Large intestine (tissue), 3 donors: ENCODE data around the gene MRPS7. TPM values are rescaled to one million over a fixed set of nuclear protein-coding genes. Genes with fewer than 3 reads are reported as not detected.
"Not testable (repeated sequence)": the region's sequence is repeated elsewhere in the genome, so short reads cannot be mapped to it uniquely, and the experiment has no call there.

ENCODE experiments used
- DNase-seq, 2 donors: peaks; one replicate each; pipeline versions ENCODE4 v3.0.0 to v3.0.0-alpha.2; 2013
- H3K27ac ChIP-seq: one replicate; pipeline ENCODE4 v1.5.1; 2013; ENCODE audit warnings: low read length
- H3K27me3 ChIP-seq: 2 replicates; pipeline ENCODE4 v1.6.1; 2013; ENCODE audit warnings: low read length; ENCODE audit not compliant: control insufficient read depth, insufficient read depth
- H3K36me3 ChIP-seq: 2 replicates; pipeline ENCODE4 v1.6.1; 2013; ENCODE audit warnings: low read length; ENCODE audit not compliant: control insufficient read depth, insufficient read depth
- H3K4me1 ChIP-seq: one replicate; pipeline ENCODE4 v1.6.1; 2013; ENCODE audit warnings: low read length; ENCODE audit not compliant: control insufficient read depth, insufficient read depth
- H3K4me3 ChIP-seq: one replicate; pipeline ENCODE4 v1.5.1; 2013; ENCODE audit warnings: low read length
- H3K9me3 ChIP-seq: one replicate; pipeline ENCODE4 v1.6.1; 2013; ENCODE audit warnings: mild to moderate bottlenecking, low read depth, low read length, moderate library complexity; ENCODE audit not compliant: control insufficient read depth
- WGBS: methylation state at CpG from one replicate; pipeline ENCODE4 v1.1.5; 2013; ENCODE audit warnings: low lambda C conversion rate; ENCODE audit not compliant: insufficient coverage; 5-methylcytosine and 5-hydroxymethylcytosine counted together
- polyA plus RNA-seq: library from polyadenylated mRNA; unstranded; fragments of 120-200 nt; gene quantifications from one replicate; pipeline ENCODE4 v1.2.1, GENCODE V29; 2013

MRPS7 gene
- polyA plus RNA-seq, 1 donor, result 59.3 TPM

DNA sequence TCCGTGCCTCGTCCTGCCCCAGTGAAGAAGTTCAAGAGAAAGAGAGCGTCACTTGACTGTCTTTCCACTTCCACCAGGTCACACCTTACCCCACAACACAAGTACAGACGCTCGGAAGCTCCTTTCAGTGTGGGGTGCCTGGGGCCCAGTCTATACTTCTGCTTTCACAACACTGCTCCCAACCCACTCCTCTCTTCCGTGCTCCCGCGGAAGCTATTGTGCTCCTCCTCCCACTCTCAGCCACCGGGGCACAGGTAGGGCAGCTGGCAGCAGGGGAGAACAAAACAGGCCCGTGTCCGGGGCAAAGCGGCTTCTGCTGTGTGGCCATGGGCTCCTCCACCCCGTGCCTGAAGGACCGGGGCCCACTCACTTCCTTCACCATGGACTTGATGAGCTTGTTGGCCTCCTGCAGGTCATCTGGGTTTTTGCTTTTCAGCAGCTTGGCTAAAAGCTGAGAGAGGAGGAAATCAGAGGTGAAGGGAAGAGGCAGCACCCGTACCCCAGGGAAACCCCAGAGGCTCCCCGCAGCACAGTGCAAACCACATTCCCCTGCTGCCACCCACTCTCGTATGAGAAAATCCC lies 19.1 kb upstream of the MRPS7 start:
- DNase-seq, result no peak
- Histone ChIP-seq H3K27ac (no peak overlapping the region), H3K9me3 (no peaks in the 10 kb centered on the region), H3K36me3 (peaks cover 92% of the 10 kb centered on the region), H3K4me1 (peaks cover 41% of the 10 kb centered on the region), H3K27me3 (no peaks in the 10 kb centered on the region), H3K4me3 (no peak overlapping the region)
- WGBS, result no CpG with 5 or more reads among the region's 17 CpGs

DNA sequence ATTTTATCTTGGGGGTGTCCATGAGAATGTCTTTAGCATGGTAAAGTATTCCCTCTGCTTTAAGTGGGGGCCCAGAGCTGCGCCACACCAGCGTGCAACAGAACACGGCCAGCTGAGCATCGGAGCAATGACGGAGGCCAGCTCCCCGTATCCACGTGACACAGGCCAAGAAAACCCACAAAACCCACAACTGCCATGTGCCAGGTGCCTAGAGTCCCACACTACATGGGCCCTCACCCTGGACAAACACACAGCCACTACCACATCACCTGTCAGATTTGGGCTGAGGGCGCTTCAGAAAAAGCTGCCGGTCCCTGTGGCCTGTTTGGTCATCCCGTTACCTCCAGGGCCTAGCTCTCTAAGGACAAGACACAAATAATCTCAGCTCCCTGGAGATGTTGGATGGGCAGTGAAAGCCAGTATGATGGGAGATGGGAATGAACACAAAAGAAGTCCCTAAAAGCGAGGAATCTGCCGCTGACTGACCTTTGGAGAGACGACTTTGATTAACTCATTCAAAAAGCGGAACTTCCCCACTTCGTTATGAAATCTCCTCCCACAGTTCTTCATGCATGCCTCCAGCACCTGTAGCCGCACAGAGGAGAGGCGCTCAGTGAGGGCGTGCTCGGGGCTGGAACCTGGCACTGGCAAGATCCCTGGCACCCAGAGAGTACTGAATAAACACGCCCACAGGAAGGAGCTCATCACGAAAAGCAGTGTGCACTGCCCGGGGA lies 17.4 kb upstream of the MRPS7 start:
- Histone ChIP-seq H3K4me1 (peaks cover 26% of the 10 kb centered on the region), H3K4me3 (no peak overlapping the region), H3K27me3 (no peaks in the 10 kb centered on the region), H3K27ac (no peak overlapping the region), H3K36me3 (peaks cover 78% of the 10 kb centered on the region), H3K9me3 (no peaks in the 10 kb centered on the region)
- no peak for DNase-seq
- WGBS, result 100% methylated on average over 4 of the region's 22 CpGs

DNA sequence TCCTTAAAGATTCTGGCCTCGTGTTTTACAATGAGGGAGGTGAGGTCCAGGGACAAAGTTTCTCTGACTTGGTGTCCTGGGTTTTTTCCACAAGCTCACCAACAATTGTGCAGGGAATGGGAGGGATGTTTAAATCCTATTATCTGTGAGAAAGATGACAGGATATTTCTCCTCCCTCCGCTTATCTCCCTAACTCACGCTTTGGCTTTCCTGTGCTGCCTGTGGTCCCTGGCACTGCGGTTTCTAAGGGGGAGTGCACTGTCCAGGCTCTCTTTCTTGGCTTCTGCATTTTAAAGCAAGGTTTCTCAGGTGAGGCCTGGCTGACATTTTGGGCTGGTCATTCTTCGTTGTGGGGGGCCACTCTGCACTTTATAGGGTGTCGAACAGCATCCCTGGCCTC lies 16.7 kb upstream of the MRPS7 start:
- H3K27ac ChIP-seq, result no peak overlapping the region
- no peak overlapping the region for H3K4me3 ChIP-seq
- peaks cover 19% of the 10 kb centered on the region for H3K4me1 ChIP-seq
- H3K27me3 ChIP-seq, result no peaks in the 10 kb centered on the region
- H3K9me3 ChIP-seq, result no peaks in the 10 kb centered on the region
- no peak for DNase-seq
- peaks cover 71% of the 10 kb centered on the region for H3K36me3 ChIP-seq
- no CpG with 5 or more reads among the region's 6 CpGs for WGBS

DNA sequence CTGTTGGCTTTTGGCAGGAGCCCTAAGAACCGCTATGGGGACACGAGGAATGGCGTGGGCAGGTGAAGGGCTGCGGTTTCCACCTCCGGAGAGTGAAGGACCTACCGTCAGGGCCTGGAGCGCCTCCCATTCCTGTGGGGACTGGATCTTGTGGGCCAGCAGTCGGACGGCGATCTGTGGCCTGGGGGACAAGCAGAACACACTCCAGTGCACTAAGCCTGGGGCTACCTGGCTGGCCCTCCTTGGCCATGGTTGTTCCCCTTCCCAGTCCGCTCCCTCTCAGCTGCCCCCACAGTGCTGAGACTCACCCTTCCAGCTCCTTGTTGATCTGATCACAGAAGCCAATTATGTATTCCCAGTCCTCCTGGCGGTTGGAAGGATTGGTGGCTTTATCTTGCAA lies 15.3 kb upstream of the MRPS7 start:
- H3K36me3 ChIP-seq, result peaks cover 59% of the 10 kb centered on the region
- no CpG with 5 or more reads among the region's 12 CpGs for WGBS
- no peak overlapping the region for H3K27ac ChIP-seq
- H3K4me3 ChIP-seq, result no peak overlapping the region
- no peak for DNase-seq
- no peaks in the 10 kb centered on the region for H3K9me3 ChIP-seq
- peaks cover 5% of the 10 kb centered on the region for H3K4me1 ChIP-seq
- no peaks in the 10 kb centered on the region for H3K27me3 ChIP-seq

- no CpG with 5 or more reads among the region's 4 CpGs for WGBS
- H3K27ac ChIP-seq, result no peak overlapping the region
Observed at GRCh38 chr17:75249564-75249963, 12.1 kb upstream of the MRPS7 start.

DNA sequence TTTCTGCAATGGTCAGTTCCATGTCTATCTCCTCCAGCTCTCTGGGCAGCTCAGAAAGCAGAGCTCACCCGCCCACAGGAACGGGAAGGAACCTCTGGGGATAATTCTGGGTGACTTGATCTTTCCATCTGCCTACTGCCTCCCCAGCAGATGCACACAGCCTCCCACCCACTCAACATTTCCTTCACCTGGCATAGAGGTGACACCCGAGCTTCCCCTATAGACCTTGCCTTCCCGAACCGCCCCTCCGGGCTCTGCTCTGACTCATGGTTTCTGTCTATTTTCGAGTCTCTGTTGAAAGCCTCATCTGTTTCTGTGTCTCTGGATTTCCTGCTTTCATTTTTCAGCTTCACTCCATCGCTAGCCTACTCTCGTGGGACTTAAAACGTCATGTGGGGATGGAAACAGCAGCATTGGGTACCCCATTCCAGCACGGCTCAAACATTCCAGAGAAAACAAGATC lies 11.6 kb upstream of the MRPS7 start:
- DNase-seq, result no peak
- Histone ChIP-seq H3K4me3 (no peak overlapping the region), H3K9me3 (no peaks in the 10 kb centered on the region), H3K27me3 (no peaks in the 10 kb centered on the region), H3K4me1 (no peaks in the 10 kb centered on the region), H3K36me3 (peaks cover 22% of the 10 kb centered on the region), H3K27ac (no peak overlapping the region)
- WGBS, result no CpG with 5 or more reads among the region's 11 CpGs

More at GRCh38 chr17:75249564-75249963, 12.1 kb upstream of the MRPS7 start:
- Histone ChIP-seq H3K36me3 (peaks cover 27% of the 10 kb centered on the region), H3K4me1 (no peaks in the 10 kb centered on the region), H3K9me3 (no peaks in the 10 kb centered on the region), H3K4me3 (no peak overlapping the region), H3K27me3 (no peaks in the 10 kb centered on the region)
- no peak for DNase-seq

DNA sequence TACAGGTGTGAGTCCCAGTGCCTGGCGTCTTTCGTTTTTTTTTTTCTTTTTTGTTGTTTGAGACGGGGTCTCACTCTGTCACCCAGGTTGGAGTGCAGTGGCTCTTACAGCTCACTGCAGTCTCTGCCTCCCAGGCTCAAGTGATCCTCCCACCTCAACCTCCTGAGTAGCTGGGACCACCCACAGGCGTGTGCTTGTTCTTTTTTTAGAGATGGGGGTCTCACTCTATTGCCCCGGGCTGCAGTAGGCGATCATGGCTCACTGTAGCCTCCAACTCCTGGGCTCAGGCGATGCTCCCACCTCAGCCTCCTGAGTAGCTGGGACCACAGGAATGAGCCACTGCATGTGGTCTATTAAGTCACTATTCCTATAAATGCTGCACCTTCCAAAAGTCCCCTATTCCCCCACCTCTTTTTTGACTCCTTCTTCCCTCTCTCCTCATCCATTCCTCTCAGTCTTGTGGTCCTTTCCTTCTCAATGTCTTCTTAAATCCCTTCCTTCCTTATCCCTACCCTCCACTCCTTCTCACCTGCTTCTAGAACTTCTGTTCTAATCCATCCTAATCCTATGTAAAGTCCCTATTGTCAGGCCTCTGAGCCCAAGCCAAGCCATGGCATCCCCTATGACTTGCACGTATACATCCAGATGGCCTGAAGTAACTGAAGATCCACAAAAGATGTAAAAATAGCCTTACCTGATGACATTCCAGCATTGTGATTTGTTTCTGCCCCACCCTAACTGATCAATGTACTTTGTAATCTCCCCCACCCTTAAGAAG lies 9.5 kb upstream of the MRPS7 start:
- H3K4me1 ChIP-seq, result no peaks in the 10 kb centered on the region
- H3K9me3 ChIP-seq, result no peaks in the 10 kb centered on the region
- WGBS, result no CpG with 5 or more reads among the region's 8 CpGs
- no peak overlapping the region for H3K27ac ChIP-seq
- no peak for DNase-seq
- H3K27me3 ChIP-seq, result no peaks in the 10 kb centered on the region
- H3K4me3 ChIP-seq, result no peak overlapping the region
- H3K36me3 ChIP-seq, result peaks cover 4% of the 10 kb centered on the region

- H3K4me1 ChIP-seq, H3K27ac ChIP-seq, H3K4me3 ChIP-seq, H3K27me3 ChIP-seq, H3K9me3 ChIP-seq, H3K36me3 ChIP-seq, DNase-seq: not testable (repeated sequence)
- 100% methylated on average over 1 of the region's 11 CpGs for WGBS
Observed at GRCh38 chr17:75255954-75256698, 5.6 kb upstream of the MRPS7 start.

- not testable (repeated sequence) for H3K4me3 ChIP-seq, H3K36me3 ChIP-seq
- WGBS, result no CpG with 5 or more reads among the region's 2 CpGs
Observed at GRCh38 chr17:75257228-75257627, 4.5 kb upstream of the MRPS7 start.

More at GRCh38 chr17:75257228-75257627, 4.5 kb upstream of the MRPS7 start:
- H3K27me3 ChIP-seq, H3K4me1 ChIP-seq, DNase-seq, H3K27ac ChIP-seq, H3K9me3 ChIP-seq: not testable (repeated sequence)
